Measurements from ENCODE around the gene EPB42.

DNA sequence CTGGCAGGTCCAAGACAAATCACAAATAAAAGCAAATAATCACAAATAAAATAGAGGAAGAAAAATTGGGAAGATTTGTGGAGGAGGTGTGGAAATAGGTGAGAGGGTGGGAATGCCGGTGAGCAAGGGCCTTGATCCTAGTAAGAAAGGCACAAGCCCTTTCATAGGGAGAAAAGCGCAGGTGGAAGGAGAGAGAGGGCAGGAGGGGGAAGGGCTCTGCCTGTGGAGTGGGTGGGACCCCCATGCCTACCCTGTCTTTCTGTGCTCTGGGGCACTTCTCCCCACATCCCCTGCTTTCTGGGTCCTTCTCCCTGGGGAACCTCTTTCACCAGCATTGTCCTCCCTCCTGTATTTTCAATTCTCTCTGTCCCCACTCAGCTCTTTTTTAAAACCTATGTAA, 46.6 kb upstream of the EPB42 start:
- TF ChIP-seq, protein P1, sequence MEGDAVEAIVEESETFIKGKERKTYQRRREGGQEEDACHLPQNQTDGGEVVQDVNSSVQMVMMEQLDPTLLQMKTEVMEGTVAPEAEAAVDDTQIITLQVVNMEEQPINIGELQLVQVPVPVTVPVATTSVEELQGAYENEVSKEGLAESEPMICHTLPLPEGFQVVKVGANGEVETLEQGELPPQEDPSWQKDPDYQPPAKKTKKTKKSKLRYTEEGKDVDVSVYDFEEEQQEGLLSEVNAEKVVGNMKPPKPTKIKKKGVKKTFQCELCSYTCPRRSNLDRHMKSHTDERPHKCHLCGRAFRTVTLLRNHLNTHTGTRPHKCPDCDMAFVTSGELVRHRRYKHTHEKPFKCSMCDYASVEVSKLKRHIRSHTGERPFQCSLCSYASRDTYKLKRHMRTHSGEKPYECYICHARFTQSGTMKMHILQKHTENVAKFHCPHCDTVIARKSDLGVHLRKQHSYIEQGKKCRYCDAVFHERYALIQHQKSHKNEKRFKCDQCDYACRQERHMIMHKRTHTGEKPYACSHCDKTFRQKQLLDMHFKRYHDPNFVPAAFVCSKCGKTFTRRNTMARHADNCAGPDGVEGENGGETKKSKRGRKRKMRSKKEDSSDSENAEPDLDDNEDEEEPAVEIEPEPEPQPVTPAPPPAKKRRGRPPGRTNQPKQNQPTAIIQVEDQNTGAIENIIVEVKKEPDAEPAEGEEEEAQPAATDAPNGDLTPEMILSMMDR (IDR thresholded peaks at IDR 0.05): no peak
- no peak for TF ChIP-seq POLR2A (IDR thresholded peaks at IDR 0.05)

Measured in right lobe of liver (tissue), 4 donors.